Measurements from ENCODE around the gene PDE10A.
"Not testable (repeated sequence)": the region's sequence is repeated elsewhere in the genome, so short reads cannot be mapped to it uniquely, and the experiment has no call there.

DNA sequence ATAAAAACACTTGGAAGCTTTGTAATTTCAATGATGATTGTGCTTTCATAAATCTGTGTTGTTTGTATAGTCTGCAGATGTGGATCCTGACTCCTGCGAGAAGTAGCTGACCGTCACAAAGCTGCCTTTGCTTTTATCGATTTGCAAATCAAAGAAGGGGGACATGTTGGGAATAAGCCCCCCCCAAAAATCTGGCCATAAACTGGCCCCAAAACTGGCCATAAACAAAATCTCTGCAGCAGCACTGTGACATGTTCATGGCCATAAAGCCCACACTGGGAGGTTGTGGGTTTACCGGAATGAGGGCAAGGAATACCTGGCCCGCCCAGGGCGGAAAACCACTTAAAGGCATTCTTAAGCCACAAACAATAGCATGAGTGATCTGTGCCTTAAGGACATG lies 199.5 kb downstream of the PDE10A start:
- TF ChIP-seq, protein P1, sequence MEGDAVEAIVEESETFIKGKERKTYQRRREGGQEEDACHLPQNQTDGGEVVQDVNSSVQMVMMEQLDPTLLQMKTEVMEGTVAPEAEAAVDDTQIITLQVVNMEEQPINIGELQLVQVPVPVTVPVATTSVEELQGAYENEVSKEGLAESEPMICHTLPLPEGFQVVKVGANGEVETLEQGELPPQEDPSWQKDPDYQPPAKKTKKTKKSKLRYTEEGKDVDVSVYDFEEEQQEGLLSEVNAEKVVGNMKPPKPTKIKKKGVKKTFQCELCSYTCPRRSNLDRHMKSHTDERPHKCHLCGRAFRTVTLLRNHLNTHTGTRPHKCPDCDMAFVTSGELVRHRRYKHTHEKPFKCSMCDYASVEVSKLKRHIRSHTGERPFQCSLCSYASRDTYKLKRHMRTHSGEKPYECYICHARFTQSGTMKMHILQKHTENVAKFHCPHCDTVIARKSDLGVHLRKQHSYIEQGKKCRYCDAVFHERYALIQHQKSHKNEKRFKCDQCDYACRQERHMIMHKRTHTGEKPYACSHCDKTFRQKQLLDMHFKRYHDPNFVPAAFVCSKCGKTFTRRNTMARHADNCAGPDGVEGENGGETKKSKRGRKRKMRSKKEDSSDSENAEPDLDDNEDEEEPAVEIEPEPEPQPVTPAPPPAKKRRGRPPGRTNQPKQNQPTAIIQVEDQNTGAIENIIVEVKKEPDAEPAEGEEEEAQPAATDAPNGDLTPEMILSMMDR (IDR thresholded peaks at IDR 0.05; ENCODE audit: borderline replicate concordance, extremely low read depth, low read length, poor library complexity, severe bottlenecking), result not testable (repeated sequence)
- not testable (repeated sequence) for TF ChIP-seq EZH2 (IDR thresholded peaks at IDR 0.05; ENCODE audit: borderline replicate concordance, low read depth, low read length, severe bottlenecking)

Measured in DND-41 (cell line).